22Rv1 (cell line): ENCODE results near the gene FADD.

Experiments used
- H3K27ac ChIP-seq: fragments of 450-650 bp; 2 replicates; pipeline ENCODE4 v1.5.1; 2017
- CTCF ChIP-seq: fragments of 450-650 bp; IDR thresholded peaks from 2 replicates; pipeline ENCODE4 v1.5.1; 2017; ENCODE audit warnings: mild to moderate bottlenecking
- ZFX ChIP-seq: fragments of 450-650 bp; IDR thresholded peaks from 2 replicates; pipeline ENCODE4 v1.6.1; 2017; ENCODE audit warnings: antibody characterized with exemption, borderline replicate concordance

FADD gene

GRCh38 chr11:70202920-70203750 lies at the start of gene FADD:
FADD (plus strand) TSS chr11:70203296; CDS start chr11:70203460, 164 bp downstream.
- H3K27ac ChIP-seq: peak within 1 kb of the TSS; percentile 86
- TF ChIP-seq CTCF (no peak), ZFX (no peak)

GRCh38 chr11:70155386-70155785 lies 47.7 kb upstream of the FADD start:
- no peak overlapping the region for H3K27ac ChIP-seq
- TF ChIP-seq ZFX (no peak), CTCF (no peak)

- TF ChIP-seq ZFX (no peak), CTCF (no peak)
- no peak overlapping the region for H3K27ac ChIP-seq
These were observed 46.6 kb upstream of the FADD start for GRCh38 chr11:70156291-70157037.

- TF ChIP-seq ZFX (no peak), CTCF (peak; percentile 66)
- H3K27ac ChIP-seq: no peak overlapping the region
These were observed 44.9 kb upstream of the FADD start for GRCh38 chr11:70158201-70158600.

GRCh38 chr11:70158757-70159389 lies 44.2 kb upstream of the FADD start:
- no peak overlapping the region for H3K27ac ChIP-seq
- TF ChIP-seq ZFX (no peak), CTCF (no peak)

GRCh38 chr11:70159627-70160570 lies 43.2 kb upstream of the FADD start:
- TF ChIP-seq CTCF: no peak
- no peak for TF ChIP-seq ZFX
- H3K27ac ChIP-seq: no peak overlapping the region
